IPS-15b (cell line): ENCODE measurements around the gene CNOT11.
"Not testable (repeated sequence)": the region's sequence is repeated elsewhere in the genome, so short reads cannot be mapped to it uniquely, and the experiment has no call there.

Experiments used
- H3K27me3 ChIP-seq: one replicate; pipeline ENCODE4 v1.6.1; 2013; ENCODE audit warnings: low read length; ENCODE audit not compliant: control insufficient read depth, insufficient read depth
- H3K36me3 ChIP-seq: one replicate; pipeline ENCODE4 v1.6.1; 2013; ENCODE audit warnings: low read length; ENCODE audit not compliant: control insufficient read depth, insufficient read depth
- H3K4me1 ChIP-seq: one replicate; pipeline ENCODE4 v1.6.1; 2013; ENCODE audit warnings: mild to moderate bottlenecking, low read length; ENCODE audit not compliant: control insufficient read depth, insufficient read depth
- H3K4me3 ChIP-seq: one replicate; pipeline ENCODE4 v1.5.1; 2013; ENCODE audit warnings: low read depth, low read length
- H3K9ac ChIP-seq: one replicate; pipeline ENCODE4 v1.6.1; 2013; ENCODE audit warnings: low read depth, mild to moderate bottlenecking, low read length
- H3K9me3 ChIP-seq: one replicate; pipeline ENCODE4 v1.6.1; 2013; ENCODE audit warnings: mild to moderate bottlenecking, low read length; ENCODE audit not compliant: control insufficient read depth, insufficient read depth

Gene CNOT11

GRCh38 chr2:101252408-101253012 lies at the start of gene CNOT11:
Gene CNOT11 (plus strand): TSS chr2:101252886. CDS start chr2:101252965, 79 bp downstream.
- H3K4me3 ChIP-seq, result peak within 1 kb of the TSS; percentile 89
- H3K9me3 ChIP-seq, result no peaks in the 10 kb centered on the region
- H3K4me1 ChIP-seq, result peaks cover 13% of the 10 kb centered on the region
- peak within 1 kb of the TSS; percentile 76 for H3K9ac ChIP-seq
- H3K27me3 ChIP-seq, result no peaks in the 10 kb centered on the region
- H3K36me3 ChIP-seq, result no peaks in the 10 kb centered on the region

GRCh38 chr2:101204400-101205115 lies 48.1 kb upstream of the CNOT11 start:
- H3K9me3 ChIP-seq, result no peaks in the 10 kb centered on the region
- H3K4me1 ChIP-seq, result no peaks in the 10 kb centered on the region
- no peak overlapping the region for H3K4me3 ChIP-seq
- H3K36me3 ChIP-seq, result no peaks in the 10 kb centered on the region
- no peaks in the 10 kb centered on the region for H3K27me3 ChIP-seq
- H3K9ac ChIP-seq, result no peak overlapping the region

GRCh38 chr2:101205521-101206479 lies 46.9 kb upstream of the CNOT11 start:
- no peak overlapping the region for H3K9ac ChIP-seq
- H3K4me3 ChIP-seq, result no peak overlapping the region
- no peaks in the 10 kb centered on the region for H3K4me1 ChIP-seq
- H3K9me3 ChIP-seq, result no peaks in the 10 kb centered on the region
- no peaks in the 10 kb centered on the region for H3K27me3 ChIP-seq
- H3K36me3 ChIP-seq, result no peaks in the 10 kb centered on the region

- Histone ChIP-seq H3K27me3 (no peaks in the 10 kb centered on the region), H3K9me3 (no peaks in the 10 kb centered on the region), H3K4me3 (no peak overlapping the region), H3K9ac (no peak overlapping the region), H3K36me3 (no peaks in the 10 kb centered on the region), H3K4me1 (no peaks in the 10 kb centered on the region)
Measured at GRCh38 chr2:101208830-101209229, 43.9 kb upstream of the CNOT11 start.

GRCh38 chr2:101219246-101219645 lies 33.4 kb upstream of the CNOT11 start:
- Histone ChIP-seq H3K9me3 (no peaks in the 10 kb centered on the region), H3K4me1 (no peaks in the 10 kb centered on the region), H3K27me3 (no peaks in the 10 kb centered on the region), H3K4me3 (no peak overlapping the region), H3K36me3 (no peaks in the 10 kb centered on the region), H3K9ac (no peak overlapping the region)

GRCh38 chr2:101220091-101220490 lies 32.6 kb upstream of the CNOT11 start:
- H3K4me3 ChIP-seq, H3K9me3 ChIP-seq, H3K36me3 ChIP-seq, H3K27me3 ChIP-seq, H3K9ac ChIP-seq, H3K4me1 ChIP-seq: not testable (repeated sequence)

GRCh38 chr2:101223814-101224231 lies 28.9 kb upstream of the CNOT11 start:
- Histone ChIP-seq H3K9me3 (no peaks in the 10 kb centered on the region), H3K4me1 (no peaks in the 10 kb centered on the region), H3K36me3 (no peaks in the 10 kb centered on the region), H3K27me3 (no peaks in the 10 kb centered on the region), H3K4me3 (no peak overlapping the region), H3K9ac (no peak overlapping the region)

GRCh38 chr2:101230541-101231001 lies 22.1 kb upstream of the CNOT11 start:
- no peaks in the 10 kb centered on the region for H3K9me3 ChIP-seq

GRCh38 chr2:101231240-101231639 lies 21.4 kb upstream of the CNOT11 start:
- Histone ChIP-seq H3K9me3 (no peaks in the 10 kb centered on the region), H3K4me1 (no peaks in the 10 kb centered on the region), H3K36me3 (no peaks in the 10 kb centered on the region), H3K27me3 (no peaks in the 10 kb centered on the region), H3K9ac (no peak overlapping the region), H3K4me3 (no peak overlapping the region)

More at GRCh38 chr2:101230541-101231001, 22.1 kb upstream of the CNOT11 start:
- Histone ChIP-seq H3K4me3 (no peak overlapping the region), H3K36me3 (no peaks in the 10 kb centered on the region), H3K4me1 (no peaks in the 10 kb centered on the region), H3K27me3 (no peaks in the 10 kb centered on the region), H3K9ac (no peak overlapping the region)

GRCh38 chr2:101231937-101232730 lies 20.6 kb upstream of the CNOT11 start:
- Histone ChIP-seq H3K4me3 (no peak overlapping the region), H3K9me3 (no peaks in the 10 kb centered on the region), H3K9ac (no peak overlapping the region)

GRCh38 chr2:101232770-101233169 lies 19.9 kb upstream of the CNOT11 start:
- no peaks in the 10 kb centered on the region for H3K27me3 ChIP-seq
- H3K9me3 ChIP-seq, result no peaks in the 10 kb centered on the region
- H3K4me3 ChIP-seq, result no peak overlapping the region
- no peak overlapping the region for H3K9ac ChIP-seq
- no peaks in the 10 kb centered on the region for H3K36me3 ChIP-seq
- H3K4me1 ChIP-seq, result no peaks in the 10 kb centered on the region

More at GRCh38 chr2:101231937-101232730, 20.6 kb upstream of the CNOT11 start:
- Histone ChIP-seq H3K27me3 (no peaks in the 10 kb centered on the region), H3K36me3 (no peaks in the 10 kb centered on the region), H3K4me1 (no peaks in the 10 kb centered on the region)
